Smooth muscle cell (in vitro differentiated cells): ENCODE results near the gene ANKRD13B. TPM values are rescaled to one million over a fixed set of nuclear protein-coding genes. Genes with fewer than 3 reads are reported as not detected.
A peak's percentile ranks its signal among the peaks of the same experiment; 100 is the strongest.

Source experiments
- DNase-seq: peaks from one replicate; lab custom pipeline; 2025; ENCODE audit not compliant: unreplicated experiment; lab: John Stamatoyannopoulos, UW
- H2AFZ ChIP-seq: fragments of 200-600 bp; sonication (generic); 2 replicates; pipeline ENCODE4 v1.6.0; 2016; ENCODE audit warnings: antibody characterized with exemption, low read depth, mild to moderate bottlenecking
- H3F3A ChIP-seq: fragments of 200-600 bp; sonication (generic); 2 replicates; pipeline ENCODE4 v1.6.0; 2017; ENCODE audit warnings: antibody characterized with exemption, low read depth
- H3K27ac ChIP-seq: fragments of 200-600 bp; sonication (generic); 2 replicates; pipeline ENCODE4 v1.5.1; 2016; ENCODE audit warnings: low read depth, mild to moderate bottlenecking
- H3K27me3 ChIP-seq: fragments of 200-600 bp; sonication (generic); 2 replicates; pipeline ENCODE4 v1.6.1; 2016; ENCODE audit warnings: low read depth, mild to moderate bottlenecking
- H3K36me3 ChIP-seq: fragments of 200-600 bp; sonication (generic); 2 replicates; pipeline ENCODE4 v1.5.1; 2016; ENCODE audit warnings: low read depth
- H3K4me1 ChIP-seq: fragments of 200-600 bp; sonication (generic); 2 replicates; pipeline ENCODE4 v1.5.1; 2016; ENCODE audit warnings: low read depth
- H3K4me2 ChIP-seq: fragments of 200-600 bp; sonication (generic); 2 replicates; pipeline ENCODE4 v1.6.0; 2016; ENCODE audit warnings: mild to moderate bottlenecking
- H3K4me3 ChIP-seq: fragments of 200-600 bp; sonication (generic); 2 replicates; pipeline ENCODE4 v1.5.1; 2016; ENCODE audit warnings: mild to moderate bottlenecking
- H3K79me2 ChIP-seq: fragments of 200-600 bp; sonication (generic); 2 replicates; pipeline ENCODE4 v1.6.0; 2016; ENCODE audit warnings: low read depth, mild to moderate bottlenecking
- H3K9ac ChIP-seq: fragments of 200-600 bp; sonication (generic); 2 replicates; pipeline ENCODE4 v1.6.0; 2016; ENCODE audit warnings: low read depth
- H3K9me3 ChIP-seq: fragments of 200-600 bp; sonication (generic); replicated peaks from 2 replicates; pipeline ENCODE4 v1.5.1; 2016; ENCODE audit warnings: low read depth
- H4K20me1 ChIP-seq: fragments of 200-600 bp; sonication (generic); 2 replicates; pipeline ENCODE4 v1.6.0; 2016; ENCODE audit warnings: low read depth
- CTCF ChIP-seq: fragments of 200-600 bp; sonication (generic); IDR thresholded peaks from 2 replicates; pipeline ENCODE4 v1.5.1; 2017; ENCODE audit warnings: borderline replicate concordance, mild to moderate bottlenecking, antibody characterized with exemption; ENCODE audit not compliant: insufficient read depth, poor library complexity, severe bottlenecking
- WGBS: methylation state at CpG from one replicate; pipeline ENCODE4 v1.1.7; 2016; ENCODE audit warnings: low lambda C conversion rate; 5-methylcytosine and 5-hydroxymethylcytosine counted together
- polyA plus RNA-seq: library from polyadenylated mRNA; unstranded; fragments of >200 nt; fragmentation: Nextera tagmentation; extraction: Ambion mirVana; gene quantifications from 2 replicates; pipeline ENCODE4 v1.2.1, GENCODE V29; 2016
- total RNA-seq: library from RNA; depleted of rRNA; stranded (reverse); fragments of >200 nt; gene quantifications from 2 replicates; pipeline ENCODE4 v1.2.3, GENCODE V29; 2014

The ANKRD13B gene
- total and polyA plus RNA-seq, 2 experiments from 2014 or later = 3.6 to 6.8 TPM

GRCh38 chr17:29590411-29591145, 2.4 kb upstream of the ANKRD13B start:
- H3F3A ChIP-seq = peaks cover 6% of the 10 kb centered on the region
- peak; percentile 56 for DNase-seq
- H2AFZ ChIP-seq = peak overlapping the region; percentile 76
- peaks cover 38% of the 10 kb centered on the region for H3K4me1 ChIP-seq
- H3K27ac ChIP-seq = peak overlapping the region; percentile 7
- peak overlapping the region; percentile 57 for H3K4me3 ChIP-seq
- H3K9me3 ChIP-seq = no peaks in the 10 kb centered on the region
- no peak for TF ChIP-seq CTCF
- H3K9ac ChIP-seq = no peak overlapping the region
- peaks cover 29% of the 10 kb centered on the region for H3K79me2 ChIP-seq
- H3K4me2 ChIP-seq = peak overlapping the region; percentile 92
- H4K20me1 ChIP-seq = peaks cover 46% of the 10 kb centered on the region
- H3K36me3 ChIP-seq = no peaks in the 10 kb centered on the region
- no peaks in the 10 kb centered on the region for H3K27me3 ChIP-seq
- WGBS = 35% methylated on average over 27 of the region's 30 CpGs

GRCh38 chr17:29591146-29591736, 1.7 kb upstream of the ANKRD13B start:
- Histone ChIP-seq H3K27ac (peak overlapping the region; percentile 7), H4K20me1 (peaks cover 46% of the 10 kb centered on the region)
- WGBS = 2% methylated on average over 30 of the region's 31 CpGs

GRCh38 chr17:29591737-29592608, 959 bp upstream of the ANKRD13B start:
- Histone ChIP-seq H3K36me3 (no peaks in the 10 kb centered on the region), H3K4me2 (peak overlapping the region; percentile 92), H3K27me3 (no peaks in the 10 kb centered on the region), H3K79me2 (peaks cover 19% of the 10 kb centered on the region), H3K4me1 (peaks cover 38% of the 10 kb centered on the region), H2AFZ (peak overlapping the region; percentile 76), H3K9me3 (no peaks in the 10 kb centered on the region), H4K20me1 (peaks cover 46% of the 10 kb centered on the region), H3K27ac (no peak overlapping the region), H3F3A (peaks cover 6% of the 10 kb centered on the region), H3K9ac (no peak overlapping the region), H3K4me3 (peak overlapping the region; percentile 50)
- DNase-seq = peak; percentile 85
- 7% methylated on average over 25 of the region's 25 CpGs for WGBS
- peak; percentile 89 for TF ChIP-seq CTCF

More at GRCh38 chr17:29591146-29591736, 1.7 kb upstream of the ANKRD13B start:
- DNase-seq = no peak
- peak overlapping the region; percentile 92 for H3K4me2 ChIP-seq
- peaks cover 38% of the 10 kb centered on the region for H3K4me1 ChIP-seq
- no peak overlapping the region for H3K9ac ChIP-seq
- peak overlapping the region; percentile 76 for H2AFZ ChIP-seq
- no peak for TF ChIP-seq CTCF
- no peaks in the 10 kb centered on the region for H3K36me3 ChIP-seq
- no peaks in the 10 kb centered on the region for H3K9me3 ChIP-seq
- H3K4me3 ChIP-seq = peak overlapping the region; percentile 50
- H3F3A ChIP-seq = peaks cover 6% of the 10 kb centered on the region
- H3K79me2 ChIP-seq = peaks cover 26% of the 10 kb centered on the region
- H3K27me3 ChIP-seq = no peaks in the 10 kb centered on the region
